Measurements from ENCODE around the gene ZNF679.
"Not testable (repeated sequence)": the region's sequence is repeated elsewhere in the genome, so short reads cannot be mapped to it uniquely, and the experiment has no call there.

Gene ZNF679

DNA sequence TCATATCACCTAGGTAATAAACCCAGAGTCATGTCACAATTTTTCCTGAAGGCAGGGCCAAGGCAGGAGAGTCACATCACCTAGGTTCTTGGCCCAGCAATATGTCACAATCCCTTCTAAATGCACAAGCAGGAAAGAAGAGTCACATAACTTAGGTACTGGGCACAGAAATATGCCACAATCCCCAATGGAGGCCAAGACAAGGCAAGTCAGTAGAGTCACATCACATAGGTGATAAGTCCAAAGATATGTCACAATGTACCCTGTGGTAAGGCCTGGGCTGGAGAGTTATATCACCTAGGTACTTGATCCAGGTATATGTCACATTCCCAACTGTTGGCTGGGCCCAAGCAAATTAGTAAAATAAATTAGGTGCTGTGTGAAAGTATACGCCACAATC lies at the start of gene ZNF679:
TSS of gene ZNF679 (plus strand) at position 301 of the 400 bp plus-strand sequence. CDS start 20,644 bp downstream, outside the sequence.
- not testable (repeated sequence) for H3K27me3 Mint-ChIP-seq; H3K9me3 Mint-ChIP-seq; ATAC-seq (ENCODE audit: low read depth); H3K36me3 Mint-ChIP-seq; H3K4me1 Mint-ChIP-seq; H3K27ac Mint-ChIP-seq; H3K4me3 Mint-ChIP-seq; DNase-seq (ENCODE audit: low spot score in 2 of 2)

DNA sequence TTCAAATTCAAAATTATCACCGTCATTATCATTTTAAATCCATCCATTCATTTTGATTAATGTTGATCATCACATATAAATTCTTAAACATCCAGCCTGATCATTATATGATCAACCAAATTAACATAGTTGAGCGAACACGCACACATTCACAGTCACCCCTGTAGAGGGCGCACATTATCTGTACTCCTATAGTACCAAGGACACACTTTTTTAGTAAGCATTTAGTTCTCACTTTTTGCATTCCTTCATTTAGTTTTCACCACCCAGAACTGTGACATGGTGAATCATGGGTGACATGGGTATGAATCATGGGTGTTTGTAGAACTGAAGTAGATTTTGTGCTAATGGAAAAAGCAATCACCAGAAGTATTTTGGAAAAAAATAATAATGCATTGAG lies 47.3 kb upstream of the ZNF679 start:
- H3K27ac Mint-ChIP-seq = no peak overlapping the region
- DNase-seq (ENCODE audit: low spot score in 2 of 2) (no peak), ATAC-seq (ENCODE audit: low read depth) (no peak)
- H3K9me3 Mint-ChIP-seq = peaks cover 9% of the 10 kb centered on the region
- H3K36me3 Mint-ChIP-seq = peaks cover 1% of the 10 kb centered on the region
- no peaks in the 10 kb centered on the region for H3K27me3 Mint-ChIP-seq
- no peak overlapping the region for H3K4me3 Mint-ChIP-seq
- H3K4me1 Mint-ChIP-seq = no peaks in the 10 kb centered on the region

- Mint-ChIP-seq H3K27ac (no peak overlapping the region), H3K4me3 (no peak overlapping the region), H3K36me3 (peaks cover 1% of the 10 kb centered on the region), H3K4me1 (no peaks in the 10 kb centered on the region), H3K27me3 (no peaks in the 10 kb centered on the region), H3K9me3 (peaks cover 10% of the 10 kb centered on the region)
- no peak for DNase-seq (ENCODE audit: low spot score in 2 of 2)
- ATAC-seq (ENCODE audit: low read depth) = no peak
These were observed 46.7 kb upstream of the ZNF679 start for GRCh38 chr7:64181586-64181985.

- Mint-ChIP-seq H3K27me3 (no peaks in the 10 kb centered on the region), H3K27ac (no peak overlapping the region), H3K4me3 (no peak overlapping the region), H3K9me3 (peaks cover 14% of the 10 kb centered on the region), H3K4me1 (no peaks in the 10 kb centered on the region), H3K36me3 (peaks cover 1% of the 10 kb centered on the region)
- ATAC-seq (ENCODE audit: low read depth) = no peak
- DNase-seq (ENCODE audit: low spot score in 2 of 2) = no peak
These were observed 46.1 kb upstream of the ZNF679 start for GRCh38 chr7:64182036-64182790.

- H3K27me3 Mint-ChIP-seq = no peaks in the 10 kb centered on the region
- no peaks in the 10 kb centered on the region for H3K4me1 Mint-ChIP-seq
- peaks cover 14% of the 10 kb centered on the region for H3K9me3 Mint-ChIP-seq
- no peak overlapping the region for H3K27ac Mint-ChIP-seq
- no peak overlapping the region for H3K4me3 Mint-ChIP-seq
- ATAC-seq (ENCODE audit: low read depth) (no peak), DNase-seq (ENCODE audit: low spot score in 2 of 2) (no peak)
- H3K36me3 Mint-ChIP-seq = peaks cover 1% of the 10 kb centered on the region
These were observed 45.0 kb upstream of the ZNF679 start for GRCh38 chr7:64183126-64183742.

GRCh38 chr7:64183827-64184372 lies 44.4 kb upstream of the ZNF679 start:
- ATAC-seq (ENCODE audit: low read depth) = no peak
- Mint-ChIP-seq H3K27me3 (no peaks in the 10 kb centered on the region), H3K4me3 (no peak overlapping the region), H3K27ac (no peak overlapping the region), H3K9me3 (peaks cover 13% of the 10 kb centered on the region), H3K4me1 (no peaks in the 10 kb centered on the region), H3K36me3 (peaks cover 1% of the 10 kb centered on the region)
- DNase-seq (ENCODE audit: low spot score in 2 of 2) = no peak

- H3K9me3 Mint-ChIP-seq = peaks cover 15% of the 10 kb centered on the region
- H3K27ac Mint-ChIP-seq = no peak overlapping the region
- DNase-seq (ENCODE audit: low spot score in 2 of 2) = no peak
- ATAC-seq (ENCODE audit: low read depth) = no peak
- H3K27me3 Mint-ChIP-seq = no peaks in the 10 kb centered on the region
- no peaks in the 10 kb centered on the region for H3K36me3 Mint-ChIP-seq
- no peak overlapping the region for H3K4me3 Mint-ChIP-seq
- H3K4me1 Mint-ChIP-seq = no peaks in the 10 kb centered on the region
These were observed 43.9 kb upstream of the ZNF679 start for GRCh38 chr7:64184376-64184775.

DNA sequence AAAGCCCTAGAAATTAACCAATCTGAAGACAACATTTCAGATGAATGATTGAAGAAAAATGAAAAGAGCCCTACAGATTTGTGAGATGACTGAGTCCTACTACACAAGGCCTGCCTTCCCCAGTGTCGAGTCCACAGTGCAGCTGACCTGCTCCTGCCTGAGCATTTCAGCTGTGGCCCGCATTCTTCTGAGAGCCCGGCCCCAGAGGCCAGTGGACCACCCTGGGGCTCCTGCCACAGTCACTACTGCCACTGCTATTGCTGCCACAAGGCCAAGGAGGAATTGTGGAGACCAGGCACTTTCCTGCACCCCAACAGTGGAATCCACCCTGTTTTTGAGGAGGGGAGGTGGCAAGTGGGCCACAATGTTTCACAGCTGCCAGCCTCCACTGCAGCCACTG lies 40.9 kb upstream of the ZNF679 start:
- Mint-ChIP-seq H3K27ac (no peak overlapping the region), H3K36me3 (no peaks in the 10 kb centered on the region)

GRCh38 chr7:64192148-64192704 lies 36.0 kb upstream of the ZNF679 start:
- Mint-ChIP-seq H3K27me3 (no peaks in the 10 kb centered on the region), H3K27ac (no peak overlapping the region), H3K4me1 (no peaks in the 10 kb centered on the region), H3K9me3 (peaks cover 5% of the 10 kb centered on the region), H3K36me3 (no peaks in the 10 kb centered on the region), H3K4me3 (no peak overlapping the region)
- DNase-seq (ENCODE audit: low spot score in 2 of 2) = no peak
- ATAC-seq (ENCODE audit: low read depth) = no peak

More for the DNA sequence above, 40.9 kb upstream of the ZNF679 start:
- Mint-ChIP-seq H3K9me3 (peaks cover 12% of the 10 kb centered on the region), H3K4me1 (no peaks in the 10 kb centered on the region), H3K27me3 (no peaks in the 10 kb centered on the region), H3K4me3 (no peak overlapping the region)
- DNase-seq (ENCODE audit: low spot score in 2 of 2) = no peak
- ATAC-seq (ENCODE audit: low read depth) = no peak

- ATAC-seq (ENCODE audit: low read depth) (no peak), DNase-seq (ENCODE audit: low spot score in 2 of 2) (no peak)
- H3K4me3 Mint-ChIP-seq = no peak overlapping the region
- no peaks in the 10 kb centered on the region for H3K4me1 Mint-ChIP-seq
- no peak overlapping the region for H3K27ac Mint-ChIP-seq
- H3K9me3 Mint-ChIP-seq = peaks cover 5% of the 10 kb centered on the region
- H3K27me3 Mint-ChIP-seq = no peaks in the 10 kb centered on the region
- H3K36me3 Mint-ChIP-seq = no peaks in the 10 kb centered on the region
These were observed 35.5 kb upstream of the ZNF679 start for GRCh38 chr7:64192775-64193174.

- H3K4me3 Mint-ChIP-seq = no peak within 1 kb of the TSS
- DNase-seq (ENCODE audit: low spot score in 2 of 2) (no peak), ATAC-seq (ENCODE audit: low read depth) (no peak)
- no peaks in the 10 kb centered on the region for H3K36me3 Mint-ChIP-seq
- no peaks in the 10 kb centered on the region for H3K27me3 Mint-ChIP-seq
- no peaks in the 10 kb centered on the region for H3K4me1 Mint-ChIP-seq
- H3K27ac Mint-ChIP-seq = no peak within 1 kb of the TSS
- H3K9me3 Mint-ChIP-seq = peaks cover 7% of the 10 kb centered on the region
These were observed 21.4 kb upstream of the ZNF679 start, which contains the start of gene ZNF735 for GRCh38 chr7:64206903-64207302. ZNF735 (plus strand) TSS chr7:64207203; CDS start chr7:64207203, 0 bp downstream.

GRCh38 chr7:64219710-64220298 lies 8.5 kb upstream of the ZNF679 start:
- not testable (repeated sequence) for H3K4me1 Mint-ChIP-seq; H3K4me3 Mint-ChIP-seq; H3K27ac Mint-ChIP-seq; H3K36me3 Mint-ChIP-seq; H3K27me3 Mint-ChIP-seq; DNase-seq (ENCODE audit: low spot score in 2 of 2); ATAC-seq (ENCODE audit: low read depth)
- H3K9me3 Mint-ChIP-seq = peaks cover 19% of the 10 kb centered on the region

DNA sequence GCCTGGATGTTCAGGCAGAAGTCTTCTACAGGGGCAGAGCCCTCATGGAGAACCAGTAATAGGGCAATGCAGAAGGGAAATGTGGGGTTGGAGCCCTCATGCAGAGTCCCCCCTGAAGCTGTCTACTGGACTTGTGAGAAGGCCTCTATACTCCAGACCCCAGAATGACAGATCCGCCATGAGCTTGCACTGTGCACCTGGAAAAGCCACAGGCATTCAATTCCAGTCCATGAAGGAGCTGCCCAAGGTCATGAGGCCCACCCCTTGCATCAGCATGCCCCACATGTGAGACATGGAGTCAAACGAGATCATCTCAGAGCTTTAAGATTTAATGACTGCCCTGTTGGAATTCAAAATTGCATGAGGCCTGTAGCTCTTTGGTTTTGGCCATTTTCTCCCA lies 4.9 kb upstream of the ZNF679 start:
- H3K27me3 Mint-ChIP-seq = no peaks in the 10 kb centered on the region
- peaks cover 19% of the 10 kb centered on the region for H3K9me3 Mint-ChIP-seq
- peaks cover 5% of the 10 kb centered on the region for H3K36me3 Mint-ChIP-seq

DNA sequence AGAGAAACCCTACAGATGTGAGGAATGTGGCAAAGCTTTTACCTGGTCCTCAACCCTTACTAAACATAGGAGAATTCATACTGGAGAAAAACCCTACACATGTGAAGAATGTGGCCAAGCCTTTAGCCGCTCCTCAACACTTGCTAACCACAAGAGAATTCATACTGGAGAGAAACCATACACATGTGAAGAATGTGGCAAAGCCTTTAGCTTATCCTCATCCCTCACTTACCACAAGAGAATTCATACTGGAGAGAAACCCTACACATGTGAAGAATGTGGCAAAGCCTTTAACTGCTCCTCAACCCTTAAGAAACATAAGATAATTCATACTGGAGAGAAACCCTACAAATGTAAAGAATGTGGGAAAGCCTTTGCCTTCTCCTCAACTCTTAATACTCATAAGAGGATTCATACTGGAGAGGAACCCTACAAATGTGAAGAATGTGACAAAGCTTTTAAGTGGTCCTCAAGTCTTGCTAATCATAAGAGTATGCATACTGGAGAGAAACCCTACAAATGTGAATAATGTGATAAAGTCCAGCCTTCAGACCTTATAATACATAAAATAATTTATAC lies 38.2 kb downstream of the ZNF679 start:
- H3K36me3 Mint-ChIP-seq = peaks cover 5% of the 10 kb centered on the region
- ATAC-seq (ENCODE audit: low read depth) = no peak
- H3K4me1 Mint-ChIP-seq = no peaks in the 10 kb centered on the region
- DNase-seq (ENCODE audit: low spot score in 2 of 2) = no peak
- H3K4me3 Mint-ChIP-seq = no peak overlapping the region
- H3K9me3 Mint-ChIP-seq = peaks cover 16% of the 10 kb centered on the region
- no peaks in the 10 kb centered on the region for H3K27me3 Mint-ChIP-seq
- no peak overlapping the region for H3K27ac Mint-ChIP-seq

More for the DNA sequence above, 4.9 kb upstream of the ZNF679 start:
- Mint-ChIP-seq H3K4me3 (no peak overlapping the region), H3K27ac (no peak overlapping the region), H3K4me1 (no peaks in the 10 kb centered on the region)
- DNase-seq (ENCODE audit: low spot score in 2 of 2) = no peak
- ATAC-seq (ENCODE audit: low read depth) = no peak

Measured in memory B cell (primary cell).